H1 (cell line): Measurements from ENCODE around the gene NR2F1-AS1. TPM values are rescaled to one million over a fixed set of nuclear protein-coding genes. Genes with fewer than 3 reads are reported as not detected.
A peak's percentile ranks its signal among the peaks of the same experiment; 100 is the strongest.

ENCODE experiments used
- ATF2 ChIP-seq: IDR thresholded peaks from 2 replicates; pipeline ENCODE4 v1.6.1; 2012; ENCODE audit warnings: low read length, inconsistent platforms
- CHD2 ChIP-seq: IDR thresholded peaks from 2 replicates; pipeline ENCODE4 v1.6.1; 2012; ENCODE audit warnings: low read length, improper control_type of control experiment
- CTBP2 ChIP-seq: IDR thresholded peaks from 2 replicates; pipeline ENCODE4 v1.7.0; 2011; ENCODE audit warnings: borderline replicate concordance, mild to moderate bottlenecking, moderate library complexity, mixed read lengths, low read length; ENCODE audit not compliant: insufficient read depth, insufficient read length
- EP300 ChIP-seq, 2 experiments: IDR thresholded peaks; 1 replicate in 1 of 2; 2 replicates in 1 of 2; pipeline ENCODE4 v1.6.1; 2011 to 2012; ENCODE audit warnings: low read depth in 2 of 2, low read length in 2 of 2, mild to moderate bottlenecking in 2 of 2, borderline replicate concordance in 1 of 2, inconsistent platforms in 1 of 2, moderate library complexity in 1 of 2
- MAX ChIP-seq: IDR thresholded peaks from 2 replicates; pipeline ENCODE4 v1.6.1; 2012; ENCODE audit warnings: inconsistent platforms
- NRF1 ChIP-seq: IDR thresholded peaks from 2 replicates; pipeline ENCODE4 v1.6.1; 2011; ENCODE audit warnings: mild to moderate bottlenecking, low read depth, low read length, improper control_type of control experiment
- PHF8 ChIP-seq: fragments of 200-600 bp; sonication (generic); conservative IDR thresholded peaks from 2 replicates; pipeline ENCODE4 v1.7.1; 2012; ENCODE audit warnings: low read depth, mild to moderate bottlenecking, inconsistent platforms, low read length, moderate library complexity
- SIN3A ChIP-seq, 2 experiments: IDR thresholded peaks in 1 of 2; conservative IDR thresholded peaks in 1 of 2; 2 replicates each; pipeline ENCODE4 v1.6.1; 2011 to 2012; ENCODE audit warnings: low read length in 2 of 2, improper control_type of control experiment in 1 of 2, low read depth in 1 of 2, mild to moderate bottlenecking in 1 of 2
- SP1 ChIP-seq: IDR thresholded peaks from 2 replicates; pipeline ENCODE4 v1.6.1; 2011; ENCODE audit warnings: low read depth, low read length
- TEAD4 ChIP-seq: IDR thresholded peaks from 2 replicates; pipeline ENCODE4 v1.6.1; 2012; ENCODE audit warnings: low read depth, low read length, inconsistent platforms, mixed read lengths
- polyA plus RNA-seq, 7 experiments: library from polyadenylated mRNA; depleted of rRNA in 3 of 7; stranded (reverse) in 5 of 7; unstranded in 2 of 7; fragments of >200 nt in 5 of 7; fragments of 200-250 nt in 2 of 7; gene quantifications; 1 replicate in 5 of 7; 2 replicates in 1 of 7; 4 replicates in 1 of 7; pipeline versions ENCODE4 v1.2.1 to v1.2.3, GENCODE V29; 2011 to 2013; ENCODE audit warnings: missing spikeins in 2 of 7, mixed read lengths in 2 of 7
- total RNA-seq: library from RNA; stranded (reverse); fragmentation: NEBNext Ultra II Directional; extraction: Animal tissue kit (Norgen Biotek cat#: 25700); gene quantifications from 2 replicates; pipeline ENCODE4 v1.2.1, GENCODE V29; 2021
- TF ChIP-seq, protein P1 (sequence below), 3 experiments: IDR thresholded peaks; 1 replicate in 2 of 3; 2 replicates in 1 of 3; pipeline versions ENCODE4 v1.5.1 to v1.6.1; 2011; ENCODE audit warnings: low read length in 3 of 3, mild to moderate bottlenecking in 3 of 3, inconsistent platforms in 2 of 3, low read depth in 1 of 3, moderate library complexity in 1 of 3; ENCODE audit not compliant: insufficient read depth in 1 of 3; ENCODE audit errors: control extremely low read depth in 1 of 3

NR2F1-AS1 gene
- total and polyA plus RNA-seq, 2 of the 8 experiments (the other 6 are each of a cell fraction or from before 2014, with no cell fraction given) = 1.6 to 5.6 TPM

DNA sequence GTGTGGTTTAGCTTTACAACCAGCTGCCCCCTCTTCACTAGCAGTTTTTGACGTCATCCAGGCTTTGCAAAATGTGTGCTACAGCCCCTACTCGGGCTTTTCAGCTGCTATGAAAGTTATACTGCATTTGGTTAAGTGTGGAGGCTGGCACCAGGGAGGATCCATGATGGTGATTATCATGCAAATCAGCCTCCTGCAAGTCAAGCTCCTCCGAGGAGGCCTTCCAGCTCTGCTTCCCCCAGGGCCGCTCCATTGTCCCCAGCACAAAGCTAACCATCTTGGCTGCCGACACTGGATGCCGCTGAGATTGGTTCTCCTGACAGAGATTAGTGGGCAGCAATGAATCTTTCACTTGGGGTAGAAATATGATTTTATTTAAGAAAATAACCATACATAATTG lies 159.6 kb downstream of the NR2F1-AS1 start (continued):
- TF ChIP-seq MAX = peak; percentile 19; the same call in 1 of the 2 replicates
- no peak for TF ChIP-seq NRF1
- no peak for TF ChIP-seq PHF8
- no peak for TF ChIP-seq SIN3A (conservative IDR thresholded peaks at IDR 0.05 in 1 of 2, IDR thresholded peaks at IDR 0.05 in 1 of 2; ENCODE audit: low read depth in 1 of 2, low read length in 2 of 2)
- peak; percentile 64 for TF ChIP-seq CTBP2
- TF ChIP-seq TEAD4 = no peak
- TF ChIP-seq, protein P1, sequence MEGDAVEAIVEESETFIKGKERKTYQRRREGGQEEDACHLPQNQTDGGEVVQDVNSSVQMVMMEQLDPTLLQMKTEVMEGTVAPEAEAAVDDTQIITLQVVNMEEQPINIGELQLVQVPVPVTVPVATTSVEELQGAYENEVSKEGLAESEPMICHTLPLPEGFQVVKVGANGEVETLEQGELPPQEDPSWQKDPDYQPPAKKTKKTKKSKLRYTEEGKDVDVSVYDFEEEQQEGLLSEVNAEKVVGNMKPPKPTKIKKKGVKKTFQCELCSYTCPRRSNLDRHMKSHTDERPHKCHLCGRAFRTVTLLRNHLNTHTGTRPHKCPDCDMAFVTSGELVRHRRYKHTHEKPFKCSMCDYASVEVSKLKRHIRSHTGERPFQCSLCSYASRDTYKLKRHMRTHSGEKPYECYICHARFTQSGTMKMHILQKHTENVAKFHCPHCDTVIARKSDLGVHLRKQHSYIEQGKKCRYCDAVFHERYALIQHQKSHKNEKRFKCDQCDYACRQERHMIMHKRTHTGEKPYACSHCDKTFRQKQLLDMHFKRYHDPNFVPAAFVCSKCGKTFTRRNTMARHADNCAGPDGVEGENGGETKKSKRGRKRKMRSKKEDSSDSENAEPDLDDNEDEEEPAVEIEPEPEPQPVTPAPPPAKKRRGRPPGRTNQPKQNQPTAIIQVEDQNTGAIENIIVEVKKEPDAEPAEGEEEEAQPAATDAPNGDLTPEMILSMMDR (IDR thresholded peaks at IDR 0.05; ENCODE audit: control extremely low read depth in 1 of 3, insufficient read depth in 1 of 3, low read depth in 1 of 3, low read length in 3 of 3) = no peak
- no peak for TF ChIP-seq EP300 (IDR thresholded peaks at IDR 0.05; ENCODE audit: borderline replicate concordance in 1 of 2, low read depth in 2 of 2, low read length in 2 of 2)
- TF ChIP-seq SP1 = no peak
- TF ChIP-seq ATF2 = no peak
- no peak for TF ChIP-seq CHD2
